DND-41 (cell line): ENCODE data around the gene UBTD1.

Source experiments
- ATAC-seq: fragments of 200-7000 bp; cut with Tn5 transposase; 3 replicates; pipeline ENCODE4 v1.9.1; 2021; ENCODE audit warnings: low read depth; ENCODE audit not compliant: insufficient read depth
- DNase-seq: peaks from one replicate; pipeline ENCODE4 v3.0.0-alpha.2; 2020
- H2AFZ ChIP-seq: 2 replicates; pipeline ENCODE4 v1.6.0; 2012; ENCODE audit warnings: low read depth, low read length
- H3K27ac ChIP-seq: 2 replicates; pipeline ENCODE4 v1.5.1; 2012; ENCODE audit warnings: low read length, inconsistent platforms
- H3K27me3 ChIP-seq: fragments of 200-600 bp; sonication (generic); 2 replicates; pipeline ENCODE4 v1.6.0; 2012; ENCODE audit warnings: low read length, mild to moderate bottlenecking, inconsistent platforms; ENCODE audit not compliant: insufficient read depth, poor library complexity
- H3K36me3 ChIP-seq: 2 replicates; pipeline ENCODE4 v1.5.1; 2012; ENCODE audit warnings: low read length, inconsistent platforms; ENCODE audit not compliant: insufficient read depth
- H3K4me1 ChIP-seq: 2 replicates; pipeline ENCODE4 v1.5.1; 2012; ENCODE audit warnings: mild to moderate bottlenecking, low read length; ENCODE audit not compliant: insufficient read depth
- H3K4me2 ChIP-seq: 2 replicates; pipeline ENCODE4 v1.6.0; 2012; ENCODE audit warnings: mild to moderate bottlenecking, moderate library complexity, low read length, inconsistent platforms; ENCODE audit not compliant: insufficient read depth
- H3K4me3 ChIP-seq, 2 experiments: fragments of 200-600 bp in 1 of 2; shearing (Covaris generic) in 1 of 2; 2 replicates each; pipeline ENCODE4 v1.5.1; 2012 to 2016; ENCODE audit warnings: inconsistent platforms in 2 of 2, low read length in 2 of 2, mild to moderate bottlenecking in 2 of 2, low read depth in 1 of 2, moderate library complexity in 1 of 2
- H3K79me2 ChIP-seq: 2 replicates; pipeline ENCODE4 v1.6.0; 2012; ENCODE audit warnings: low read length, inconsistent platforms; ENCODE audit not compliant: insufficient read depth
- H3K9ac ChIP-seq: 2 replicates; pipeline ENCODE4 v1.6.0; 2012; ENCODE audit warnings: low read depth, mild to moderate bottlenecking, inconsistent platforms, low read length, moderate library complexity
- H3K9me3 ChIP-seq: 2 replicates; pipeline ENCODE4 v1.5.1; 2012; ENCODE audit warnings: low read length, moderate library complexity, mild to moderate bottlenecking, inconsistent platforms; ENCODE audit not compliant: insufficient read depth, severe bottlenecking
- H4K20me1 ChIP-seq: 2 replicates; pipeline ENCODE4 v1.6.0; 2012; ENCODE audit warnings: low read length; ENCODE audit not compliant: insufficient read depth
- CTCF ChIP-seq: IDR thresholded peaks from 2 replicates; pipeline ENCODE4 v1.5.1; 2012; ENCODE audit warnings: borderline replicate concordance, low read length, moderate library complexity, mild to moderate bottlenecking; ENCODE audit not compliant: poor library complexity, severe bottlenecking; ENCODE audit errors: extremely low read depth
- EZH2 ChIP-seq: IDR thresholded peaks from 3 replicates; pipeline ENCODE4 v1.6.1; 2012; ENCODE audit warnings: borderline replicate concordance, low read depth, mild to moderate bottlenecking, moderate library complexity, low read length, inconsistent platforms; ENCODE audit not compliant: severe bottlenecking

The UBTD1 gene

GRCh38 chr10:97601268-97602215, 102.8 kb downstream of the UBTD1 start:
- ATAC-seq = no peak
- Histone ChIP-seq H3K79me2 (no peaks in the 10 kb centered on the region), H3K27ac (no peak overlapping the region), H3K27me3 (no peaks in the 10 kb centered on the region), H3K4me3 (no peak overlapping the region), H3K36me3 (no peaks in the 10 kb centered on the region), H3K4me1 (no peaks in the 10 kb centered on the region), H3K9me3 (no peaks in the 10 kb centered on the region), H3K9ac (no peak overlapping the region), H3K4me2 (no peak overlapping the region), H4K20me1 (no peaks in the 10 kb centered on the region), H2AFZ (no peak overlapping the region)
- TF ChIP-seq CTCF = no peak
- no peak for TF ChIP-seq EZH2
- no peak for DNase-seq

- no peak overlapping the region for H3K9ac ChIP-seq
- no peaks in the 10 kb centered on the region for H3K79me2 ChIP-seq
- DNase-seq (peak; percentile 7), ATAC-seq (peak; percentile 42; the same call in 1 of the 3 replicates)
- no peak overlapping the region for H3K4me3 ChIP-seq
- no peaks in the 10 kb centered on the region for H3K4me1 ChIP-seq
- peaks cover 3% of the 10 kb centered on the region for H3K27me3 ChIP-seq
- H3K36me3 ChIP-seq = no peaks in the 10 kb centered on the region
- no peak overlapping the region for H2AFZ ChIP-seq
- H3K9me3 ChIP-seq = no peaks in the 10 kb centered on the region
- no peak overlapping the region for H3K27ac ChIP-seq
- H4K20me1 ChIP-seq = no peaks in the 10 kb centered on the region
- H3K4me2 ChIP-seq = no peak overlapping the region
- no peak for TF ChIP-seq EZH2
- no peak for TF ChIP-seq CTCF
Measured at GRCh38 chr10:97607095-97607636, 108.4 kb downstream of the UBTD1 start.

- DNase-seq = no peak
Measured at GRCh38 chr10:97608991-97609561, 110.4 kb downstream of the UBTD1 start.

More at GRCh38 chr10:97608991-97609561, 110.4 kb downstream of the UBTD1 start:
- Histone ChIP-seq H4K20me1 (no peaks in the 10 kb centered on the region), H3K4me3 (no peak overlapping the region), H3K4me2 (no peak overlapping the region), H3K79me2 (no peaks in the 10 kb centered on the region), H3K9ac (no peak overlapping the region), H3K27me3 (peaks cover 3% of the 10 kb centered on the region), H2AFZ (no peak overlapping the region), H3K4me1 (no peaks in the 10 kb centered on the region), H3K9me3 (no peaks in the 10 kb centered on the region), H3K27ac (no peak overlapping the region), H3K36me3 (no peaks in the 10 kb centered on the region)
- TF ChIP-seq CTCF (no peak), EZH2 (no peak)
- ATAC-seq = no peak
